SK-N-SH treated with all-trans-retinoic acid at 6 μM for 48 hours (cell line): ENCODE measurements around the gene TMEM235.

Experiments
- ATAC-seq: fragments of 200-7000 bp; cut with Tn5 transposase; 3 replicates; pipeline ENCODE4 v1.9.1; 2020; ENCODE audit warnings: mild to moderate bottlenecking, moderate library complexity
- BACH2 ChIP-seq: fragments of 250-450 bp; sonication (Bioruptor Pico); IDR thresholded peaks from 2 replicates; pipeline ENCODE4 v1.9.0; 2021; ENCODE audit warnings: mild to moderate bottlenecking, borderline replicate concordance
- GLIS3 ChIP-seq: fragments of 250-450 bp; sonication (Bioruptor Pico); IDR thresholded peaks from 2 replicates; pipeline ENCODE4 v1.5.0; 2020; ENCODE audit warnings: mild to moderate bottlenecking, moderate library complexity
- ISL1 ChIP-seq: fragments of 250-450 bp; sonication (Bioruptor Pico); IDR thresholded peaks from 2 replicates; pipeline ENCODE4 v2.1.2; 2022; ENCODE audit warnings: mild to moderate bottlenecking, moderate library complexity
- PPARA ChIP-seq: fragments of 250-450 bp; sonication (Bioruptor Pico); IDR thresholded peaks from 2 replicates; pipeline ENCODE4 v1.5.0; 2020; ENCODE audit warnings: mild to moderate bottlenecking, borderline replicate concordance
- RARB ChIP-seq: fragments of 250-450 bp; sonication (Bioruptor Pico); IDR thresholded peaks from 2 replicates; pipeline ENCODE4 v1.8.0; 2021; ENCODE audit warnings: mild to moderate bottlenecking, moderate library complexity
- SNAI2 ChIP-seq: fragments of 250-450 bp; sonication (Bioruptor Pico); IDR thresholded peaks from 2 replicates; pipeline ENCODE4 v1.5.0; 2020; ENCODE audit warnings: mild to moderate bottlenecking, moderate library complexity
- TOX ChIP-seq: fragments of 250-450 bp; sonication (Bioruptor Pico); IDR thresholded peaks from 2 replicates; pipeline ENCODE4 v1.8.0; 2021; ENCODE audit warnings: mild to moderate bottlenecking, moderate library complexity, borderline replicate concordance
- ZFP3 ChIP-seq: fragments of 250-450 bp; sonication (Bioruptor Pico); IDR thresholded peaks from 2 replicates; pipeline ENCODE4 v1.5.0; 2020; ENCODE audit warnings: mild to moderate bottlenecking, moderate library complexity
- ZFP30 ChIP-seq: fragments of 450-650 bp; formaldehyde crosslinking; IDR thresholded peaks from 2 replicates; pipeline ENCODE4 v1.5.0; 2022; ENCODE audit warnings: mild to moderate bottlenecking, moderate library complexity
- ZNF565 ChIP-seq: fragments of 450-650 bp; formaldehyde crosslinking; conservative IDR thresholded peaks from 2 replicates; pipeline ENCODE4 v1.5.0; 2020; ENCODE audit warnings: low read depth, mild to moderate bottlenecking, moderate library complexity
- ZNF70 ChIP-seq: fragments of 450-650 bp; formaldehyde crosslinking; IDR thresholded peaks from 2 replicates; pipeline ENCODE4 v1.5.0; 2020; ENCODE audit warnings: mild to moderate bottlenecking, moderate library complexity
- TF ChIP-seq, protein P1 (sequence below): fragments of 250-450 bp; sonication (Bioruptor Pico); IDR thresholded peaks from 2 replicates; pipeline ENCODE4 v1.5.0; 2020; ENCODE audit warnings: mild to moderate bottlenecking, moderate library complexity
- TF ChIP-seq, protein P2 (sequence below): fragments of 250-450 bp; sonication (Bioruptor Pico); IDR thresholded peaks from 2 replicates; pipeline ENCODE4 v1.5.1; 2021; ENCODE audit warnings: mild to moderate bottlenecking, moderate library complexity
- TF ChIP-seq, protein P3 (sequence below): fragments of 250-450 bp; sonication (Bioruptor Pico); IDR thresholded peaks from 2 replicates; pipeline ENCODE4 v1.8.0; 2021; ENCODE audit warnings: low read depth, mild to moderate bottlenecking, moderate library complexity, borderline replicate concordance
- TF ChIP-seq, protein P4 (sequence below): fragments of 250-450 bp; sonication (Bioruptor Pico); IDR thresholded peaks from 2 replicates; pipeline ENCODE4 v1.8.0; 2020; ENCODE audit warnings: mild to moderate bottlenecking, moderate library complexity, borderline replicate concordance

Gene TMEM235

DNA sequence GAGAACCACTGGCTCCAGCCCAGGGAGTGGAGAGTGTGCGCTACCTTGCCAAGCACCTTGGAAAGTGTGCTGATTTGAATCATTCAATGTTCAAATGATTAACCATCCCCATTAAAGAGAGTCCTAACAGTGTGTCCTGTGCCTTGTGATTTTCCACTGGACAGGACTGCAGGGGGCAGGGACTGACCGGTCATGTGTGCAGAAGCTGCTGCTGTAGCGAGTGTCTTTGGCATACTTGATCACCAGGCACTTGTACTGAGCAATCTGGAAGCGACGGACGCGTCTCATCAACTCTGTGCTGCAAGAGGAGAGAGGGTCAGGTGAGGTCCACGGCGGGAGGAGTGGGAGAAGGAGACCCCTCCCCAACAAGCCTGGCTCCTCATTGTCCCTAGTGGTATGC is 46.6 kb upstream of the TMEM235 start:
- ATAC-seq = no peak
- TF ChIP-seq ZFP3 (CRISPR knock-in tag) (no peak), GLIS3 (no peak), RARB (CRISPR knock-in tag) (no peak), BACH2 (no peak), TOX (CRISPR knock-in tag) (no peak), ZFP30 (CRISPR knock-in tag) (no peak), PPARA (CRISPR knock-in tag) (no peak), ZNF565 (CRISPR knock-in tag) (no peak)
- TF ChIP-seq, protein P1, sequence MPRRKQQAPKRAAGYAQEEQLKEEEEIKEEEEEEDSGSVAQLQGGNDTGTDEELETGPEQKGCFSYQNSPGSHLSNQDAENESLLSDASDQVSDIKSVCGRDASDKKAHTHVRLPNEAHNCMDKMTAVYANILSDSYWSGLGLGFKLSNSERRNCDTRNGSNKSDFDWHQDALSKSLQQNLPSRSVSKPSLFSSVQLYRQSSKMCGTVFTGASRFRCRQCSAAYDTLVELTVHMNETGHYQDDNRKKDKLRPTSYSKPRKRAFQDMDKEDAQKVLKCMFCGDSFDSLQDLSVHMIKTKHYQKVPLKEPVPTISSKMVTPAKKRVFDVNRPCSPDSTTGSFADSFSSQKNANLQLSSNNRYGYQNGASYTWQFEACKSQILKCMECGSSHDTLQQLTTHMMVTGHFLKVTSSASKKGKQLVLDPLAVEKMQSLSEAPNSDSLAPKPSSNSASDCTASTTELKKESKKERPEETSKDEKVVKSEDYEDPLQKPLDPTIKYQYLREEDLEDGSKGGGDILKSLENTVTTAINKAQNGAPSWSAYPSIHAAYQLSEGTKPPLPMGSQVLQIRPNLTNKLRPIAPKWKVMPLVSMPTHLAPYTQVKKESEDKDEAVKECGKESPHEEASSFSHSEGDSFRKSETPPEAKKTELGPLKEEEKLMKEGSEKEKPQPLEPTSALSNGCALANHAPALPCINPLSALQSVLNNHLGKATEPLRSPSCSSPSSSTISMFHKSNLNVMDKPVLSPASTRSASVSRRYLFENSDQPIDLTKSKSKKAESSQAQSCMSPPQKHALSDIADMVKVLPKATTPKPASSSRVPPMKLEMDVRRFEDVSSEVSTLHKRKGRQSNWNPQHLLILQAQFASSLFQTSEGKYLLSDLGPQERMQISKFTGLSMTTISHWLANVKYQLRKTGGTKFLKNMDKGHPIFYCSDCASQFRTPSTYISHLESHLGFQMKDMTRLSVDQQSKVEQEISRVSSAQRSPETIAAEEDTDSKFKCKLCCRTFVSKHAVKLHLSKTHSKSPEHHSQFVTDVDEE (CRISPR knock-in tag) = no peak
- TF ChIP-seq, protein P2, sequence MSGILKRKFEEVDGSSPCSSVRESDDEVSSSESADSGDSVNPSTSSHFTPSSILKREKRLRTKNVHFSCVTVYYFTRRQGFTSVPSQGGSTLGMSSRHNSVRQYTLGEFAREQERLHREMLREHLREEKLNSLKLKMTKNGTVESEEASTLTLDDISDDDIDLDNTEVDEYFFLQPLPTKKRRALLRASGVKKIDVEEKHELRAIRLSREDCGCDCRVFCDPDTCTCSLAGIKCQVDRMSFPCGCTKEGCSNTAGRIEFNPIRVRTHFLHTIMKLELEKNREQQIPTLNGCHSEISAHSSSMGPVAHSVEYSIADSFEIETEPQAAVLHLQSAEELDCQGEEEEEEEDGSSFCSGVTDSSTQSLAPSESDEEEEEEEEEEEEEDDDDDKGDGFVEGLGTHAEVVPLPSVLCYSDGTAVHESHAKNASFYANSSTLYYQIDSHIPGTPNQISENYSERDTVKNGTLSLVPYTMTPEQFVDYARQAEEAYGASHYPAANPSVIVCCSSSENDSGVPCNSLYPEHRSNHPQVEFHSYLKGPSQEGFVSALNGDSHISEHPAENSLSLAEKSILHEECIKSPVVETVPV (CRISPR knock-in tag) = no peak

DNA sequence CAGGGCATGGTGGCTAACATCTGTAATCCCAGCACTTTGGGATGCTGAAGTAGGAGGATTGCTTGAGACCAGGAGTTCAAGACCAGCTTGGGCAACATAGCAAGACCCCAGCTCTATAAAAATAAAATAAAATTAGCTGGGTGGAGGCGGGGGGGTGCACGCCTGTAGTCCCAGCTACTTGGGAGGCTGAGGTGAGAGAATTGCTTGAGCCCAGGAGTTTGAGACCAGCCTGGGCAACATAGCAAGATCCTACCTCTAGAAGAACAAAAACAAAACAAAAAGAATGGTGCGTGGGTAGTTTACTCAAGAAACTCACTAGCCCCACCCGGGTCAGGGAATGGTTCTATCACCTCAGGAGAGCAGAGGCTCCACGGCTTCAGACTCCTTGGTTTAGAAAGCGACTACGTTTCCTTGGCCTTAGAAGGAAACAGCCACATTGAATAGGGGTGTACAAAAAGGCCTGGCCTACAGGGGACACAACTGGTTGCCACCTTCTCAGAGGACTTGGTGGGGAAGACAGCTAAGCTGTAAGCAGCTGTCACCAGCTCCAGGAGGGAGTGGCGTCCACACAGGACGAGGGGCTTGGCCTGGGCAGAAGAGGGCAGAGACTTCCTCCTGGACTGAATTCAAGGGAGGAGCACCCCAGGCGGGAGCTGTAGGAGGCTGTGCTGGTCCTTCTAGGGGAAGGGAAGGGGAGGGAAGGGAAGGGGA is 45.3 kb upstream of the TMEM235 start:
- ATAC-seq = peak; percentile 37
- TF ChIP-seq, protein P3, sequence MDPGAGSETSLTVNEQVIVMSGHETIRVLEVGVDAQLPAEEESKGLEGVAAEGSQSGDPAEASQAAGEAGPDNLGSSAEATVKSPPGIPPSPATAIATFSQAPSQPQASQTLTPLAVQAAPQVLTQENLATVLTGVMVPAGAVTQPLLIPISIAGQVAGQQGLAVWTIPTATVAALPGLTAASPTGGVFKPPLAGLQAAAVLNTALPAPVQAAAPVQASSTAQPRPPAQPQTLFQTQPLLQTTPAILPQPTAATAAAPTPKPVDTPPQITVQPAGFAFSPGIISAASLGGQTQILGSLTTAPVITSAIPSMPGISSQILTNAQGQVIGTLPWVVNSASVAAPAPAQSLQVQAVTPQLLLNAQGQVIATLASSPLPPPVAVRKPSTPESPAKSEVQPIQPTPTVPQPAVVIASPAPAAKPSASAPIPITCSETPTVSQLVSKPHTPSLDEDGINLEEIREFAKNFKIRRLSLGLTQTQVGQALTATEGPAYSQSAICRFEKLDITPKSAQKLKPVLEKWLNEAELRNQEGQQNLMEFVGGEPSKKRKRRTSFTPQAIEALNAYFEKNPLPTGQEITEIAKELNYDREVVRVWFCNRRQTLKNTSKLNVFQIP (CRISPR knock-in tag) = no peak
- TF ChIP-seq PPARA (CRISPR knock-in tag) (no peak), ZFP30 (CRISPR knock-in tag) (no peak)
- TF ChIP-seq, protein P4, sequence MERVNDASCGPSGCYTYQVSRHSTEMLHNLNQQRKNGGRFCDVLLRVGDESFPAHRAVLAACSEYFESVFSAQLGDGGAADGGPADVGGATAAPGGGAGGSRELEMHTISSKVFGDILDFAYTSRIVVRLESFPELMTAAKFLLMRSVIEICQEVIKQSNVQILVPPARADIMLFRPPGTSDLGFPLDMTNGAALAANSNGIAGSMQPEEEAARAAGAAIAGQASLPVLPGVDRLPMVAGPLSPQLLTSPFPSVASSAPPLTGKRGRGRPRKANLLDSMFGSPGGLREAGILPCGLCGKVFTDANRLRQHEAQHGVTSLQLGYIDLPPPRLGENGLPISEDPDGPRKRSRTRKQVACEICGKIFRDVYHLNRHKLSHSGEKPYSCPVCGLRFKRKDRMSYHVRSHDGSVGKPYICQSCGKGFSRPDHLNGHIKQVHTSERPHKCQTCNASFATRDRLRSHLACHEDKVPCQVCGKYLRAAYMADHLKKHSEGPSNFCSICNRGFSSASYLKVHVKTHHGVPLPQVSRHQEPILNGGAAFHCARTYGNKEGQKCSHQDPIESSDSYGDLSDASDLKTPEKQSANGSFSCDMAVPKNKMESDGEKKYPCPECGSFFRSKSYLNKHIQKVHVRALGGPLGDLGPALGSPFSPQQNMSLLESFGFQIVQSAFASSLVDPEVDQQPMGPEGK (CRISPR knock-in tag) = no peak
- TF ChIP-seq, all 23 proteins: peak for 0

DNA sequence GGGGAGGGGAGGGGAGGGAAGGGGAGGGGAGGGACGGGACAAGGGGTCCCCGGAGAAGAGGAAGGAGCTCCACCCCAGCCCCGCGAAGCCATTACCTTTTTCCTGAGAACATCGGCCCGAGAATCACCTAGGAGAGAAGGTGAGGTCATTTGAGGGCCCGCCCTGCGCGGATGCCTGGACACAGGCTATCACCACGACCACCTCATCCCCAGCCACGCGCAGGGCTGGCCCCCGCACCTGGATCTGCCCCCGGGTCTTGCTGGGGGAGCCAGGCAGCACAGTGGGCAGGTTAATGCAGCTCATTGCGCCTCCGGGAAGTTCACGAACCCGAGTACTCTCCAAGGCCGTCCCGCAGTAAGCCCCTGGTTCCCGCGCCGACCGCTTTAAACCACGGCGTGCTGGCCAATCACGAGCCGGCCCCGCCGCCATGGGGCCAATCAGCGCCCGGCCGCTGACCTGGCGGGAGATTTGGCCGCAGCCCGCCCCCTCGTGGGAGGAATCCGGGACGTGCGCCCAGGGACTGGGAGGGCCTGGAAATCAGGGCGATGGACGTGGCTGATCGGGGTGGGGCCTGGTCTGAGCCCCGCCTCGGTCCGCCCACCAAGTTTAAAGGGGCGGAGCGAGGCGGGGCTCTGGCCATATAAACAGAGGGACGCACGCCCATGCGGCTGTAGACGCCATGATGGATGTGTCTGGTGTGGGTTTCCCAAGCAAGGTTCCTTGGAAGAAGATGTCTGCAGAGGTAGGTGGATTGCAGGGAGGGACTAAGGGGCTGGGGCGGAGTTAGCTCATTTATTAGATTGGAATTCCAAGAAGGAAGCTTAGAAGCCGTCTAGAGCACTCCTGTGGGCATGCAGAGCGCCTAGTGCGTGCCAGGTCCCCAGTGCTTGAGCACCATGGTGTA is 44.5 kb upstream of the TMEM235 start, which contains the start of the genes AFMID and TK1:
TSS of gene AFMID (plus strand) at position 671 of the 904 bp plus-strand sequence. CDS start at position 680, 9 bp downstream.
TSS of gene TK1 (minus strand) at position 361 of the 904 bp plus-strand sequence. CDS start at position 303, 58 bp downstream.
- peak; percentile 96 for ATAC-seq
- TF ChIP-seq SNAI2 (CRISPR knock-in tag) (no peak), RARB (CRISPR knock-in tag) (no peak), ZNF565 (CRISPR knock-in tag) (peak; percentile 70; the same call in 1 of the 2 replicates), GLIS3 (no peak), ISL1 (CRISPR knock-in tag) (no peak), ZNF70 (0 out of 2 replicates have a peak, but pooled peaks have one; percentile 6), PPARA (CRISPR knock-in tag) (no peak)
- TF ChIP-seq, protein P4 (CRISPR knock-in tag) = no peak
